Fibroblast of skin of left biceps (primary cell): ENCODE results near the gene ZMYND8.
"Not testable (repeated sequence)": the region's sequence is repeated elsewhere in the genome, so short reads cannot be mapped to it uniquely, and the experiment has no call there.

ENCODE experiments used
- DNase-seq, 2 experiments: peaks; one replicate each; pipeline ENCODE4 v3.0.0-alpha.2; 2013; ENCODE audit warnings: low read depth in 2 of 2

Gene ZMYND8

DNA sequence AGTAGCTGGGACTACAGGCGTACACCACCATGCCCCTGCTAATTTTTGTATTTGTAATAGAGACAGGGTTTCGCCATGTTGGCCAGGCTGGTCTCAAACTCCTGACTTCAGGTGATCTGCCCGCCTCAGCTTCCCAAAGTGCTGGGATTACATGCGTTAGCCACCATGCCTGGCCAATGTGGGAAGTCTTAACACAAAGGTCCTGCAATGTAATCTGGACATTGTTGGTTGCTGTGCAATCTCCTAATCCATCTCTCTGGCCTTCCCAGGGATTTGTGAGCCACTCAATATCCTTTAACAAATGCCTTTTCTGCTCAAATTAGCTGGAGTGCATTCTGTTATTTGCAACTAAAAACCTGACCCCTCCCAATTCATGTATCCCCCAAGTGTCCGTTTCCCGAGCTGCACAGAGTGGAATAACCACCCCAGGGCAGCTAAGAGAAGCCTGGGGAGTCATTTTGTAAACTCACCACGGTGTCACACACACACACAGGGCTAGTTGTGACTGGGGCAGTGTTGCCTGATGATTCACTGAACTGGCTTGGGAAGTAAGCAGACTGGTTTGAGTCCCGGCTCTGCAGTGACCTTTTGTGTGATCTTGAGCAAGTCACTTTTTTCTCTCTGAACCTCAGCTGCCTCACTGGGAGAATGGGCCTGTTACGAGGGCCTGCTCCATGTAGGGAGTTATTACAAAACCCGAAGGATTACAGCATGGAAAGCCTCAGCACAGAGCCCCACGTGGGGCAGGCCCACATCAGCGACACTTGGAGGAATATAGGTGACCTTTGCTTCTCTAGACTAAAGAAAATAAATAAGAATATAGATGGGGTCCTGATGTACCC, 152.3 kb downstream of the ZMYND8 start:
- no peak for DNase-seq

DNA sequence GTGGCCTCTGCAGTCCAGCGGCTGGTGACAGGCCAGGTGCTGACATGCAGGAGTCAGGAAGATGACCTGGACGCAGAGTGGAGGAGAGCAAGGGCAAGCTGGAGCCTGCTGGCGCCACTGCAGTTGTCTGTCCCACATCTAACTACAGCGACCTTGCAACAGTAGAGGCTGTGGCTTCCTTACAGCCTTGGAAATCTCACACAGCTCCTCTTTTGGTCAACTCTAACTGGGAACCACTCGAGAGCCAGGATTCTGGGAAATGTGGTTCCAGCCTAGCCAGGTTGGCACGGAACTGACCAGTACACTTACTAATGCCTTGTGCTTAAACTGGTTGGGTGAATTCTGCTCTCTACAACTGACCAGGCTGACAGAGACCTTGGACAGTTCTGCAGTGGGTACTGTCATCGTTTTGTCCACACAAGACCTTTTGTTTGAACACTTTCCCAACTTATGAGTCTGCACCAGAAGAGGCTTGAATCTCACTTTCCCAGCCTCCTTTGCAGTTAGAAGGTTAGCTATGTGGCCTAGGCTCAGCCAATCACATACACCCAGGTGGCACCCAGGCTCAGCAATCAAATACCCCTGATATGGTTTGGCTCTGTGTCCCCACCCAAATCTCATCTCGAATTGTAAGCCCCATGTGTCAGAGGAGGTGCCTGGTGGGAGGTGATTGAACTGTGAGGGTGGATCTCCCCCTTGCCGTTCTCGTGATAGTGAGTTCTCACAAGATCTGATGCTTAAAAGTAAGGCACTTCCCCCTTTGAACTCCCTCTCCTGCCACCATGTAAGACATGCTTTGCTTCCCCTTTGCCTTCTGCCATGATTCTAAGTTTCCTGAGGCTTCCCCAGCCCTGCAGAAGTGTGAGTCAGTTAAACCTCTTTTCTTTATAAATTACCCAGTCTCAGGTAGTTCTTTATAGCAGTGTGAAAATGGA, 153.5 kb downstream of the ZMYND8 start:
- DNase-seq, result no peak

DNA sequence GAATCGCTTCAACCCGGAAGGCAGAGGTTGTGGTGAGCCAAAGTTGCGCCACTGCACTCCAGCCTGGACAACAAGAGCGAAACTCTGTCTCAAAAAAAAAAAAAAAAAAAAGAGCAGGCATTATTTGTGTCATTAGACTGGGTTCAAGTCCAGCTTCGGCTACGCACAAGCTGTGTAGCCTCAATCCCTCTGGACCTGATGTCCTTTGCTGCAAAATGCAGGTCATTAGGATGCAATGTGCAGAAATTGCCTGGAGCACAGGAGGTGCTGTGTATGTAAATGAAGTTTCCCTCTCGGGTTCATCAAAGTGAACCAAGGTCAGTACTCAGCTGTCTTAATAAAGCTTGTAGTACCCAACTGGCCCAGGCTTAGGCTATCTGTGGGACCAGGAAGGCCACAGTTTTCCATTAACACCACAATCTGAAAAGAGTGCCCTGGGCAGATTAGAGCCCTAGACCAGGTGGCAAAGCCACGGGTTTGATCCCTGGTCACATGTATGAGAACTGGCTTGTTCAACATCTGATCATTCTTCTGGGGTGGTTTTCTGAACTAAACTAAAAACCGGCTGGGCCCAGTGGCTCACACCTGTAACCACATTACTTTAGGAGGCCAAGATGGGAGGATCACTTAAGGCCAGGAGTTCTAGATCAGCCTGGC, 155.3 kb downstream of the ZMYND8 start:
- no peak for DNase-seq

DNA sequence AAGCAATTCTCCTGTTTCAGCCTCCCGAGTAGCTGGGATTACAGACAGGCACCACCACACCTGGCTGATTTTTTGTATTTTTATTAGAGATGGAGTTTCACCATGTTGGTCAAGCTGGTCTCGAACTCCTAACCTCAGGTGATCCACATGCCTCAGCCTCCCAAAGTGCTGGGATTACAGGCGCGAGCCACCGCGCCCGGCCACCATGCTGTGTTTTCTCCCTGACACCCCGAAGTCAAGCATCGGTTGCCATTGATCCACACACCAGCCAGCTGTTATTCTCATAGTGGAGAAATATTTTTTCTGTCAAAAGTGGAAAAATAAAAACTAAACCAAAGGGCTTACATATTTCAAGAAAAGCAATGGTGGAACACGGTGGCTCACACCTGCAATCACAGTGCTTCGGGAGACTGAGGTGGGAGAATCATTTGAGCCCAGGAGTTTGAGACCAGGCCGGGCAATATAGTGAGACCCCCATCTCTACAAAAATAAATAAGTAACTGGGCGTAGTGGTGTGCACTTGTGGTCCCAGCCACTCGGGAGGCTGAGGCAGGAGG, 157.4 kb downstream of the ZMYND8 start:
- DNase-seq, result no peak

DNA sequence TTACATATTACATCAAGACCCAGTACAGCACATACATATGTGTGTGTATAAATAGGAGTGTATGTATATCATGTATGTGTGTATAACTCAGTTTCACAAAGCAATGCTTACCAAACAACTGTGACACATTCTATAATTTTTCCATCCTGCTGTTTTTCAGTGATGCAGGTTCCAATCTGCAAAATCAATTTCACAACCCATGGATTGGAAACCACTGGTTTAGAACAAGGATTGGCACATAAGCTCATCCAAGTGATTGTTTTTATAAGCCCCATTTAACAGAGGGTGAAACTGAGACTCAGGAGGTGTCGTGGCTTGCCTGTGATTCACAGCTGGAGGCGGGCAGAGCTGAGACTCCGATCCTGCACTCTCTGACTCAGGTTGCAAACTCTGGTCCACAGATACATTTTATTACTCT, 158.2 kb downstream of the ZMYND8 start:
- DNase-seq, result no peak

DNA sequence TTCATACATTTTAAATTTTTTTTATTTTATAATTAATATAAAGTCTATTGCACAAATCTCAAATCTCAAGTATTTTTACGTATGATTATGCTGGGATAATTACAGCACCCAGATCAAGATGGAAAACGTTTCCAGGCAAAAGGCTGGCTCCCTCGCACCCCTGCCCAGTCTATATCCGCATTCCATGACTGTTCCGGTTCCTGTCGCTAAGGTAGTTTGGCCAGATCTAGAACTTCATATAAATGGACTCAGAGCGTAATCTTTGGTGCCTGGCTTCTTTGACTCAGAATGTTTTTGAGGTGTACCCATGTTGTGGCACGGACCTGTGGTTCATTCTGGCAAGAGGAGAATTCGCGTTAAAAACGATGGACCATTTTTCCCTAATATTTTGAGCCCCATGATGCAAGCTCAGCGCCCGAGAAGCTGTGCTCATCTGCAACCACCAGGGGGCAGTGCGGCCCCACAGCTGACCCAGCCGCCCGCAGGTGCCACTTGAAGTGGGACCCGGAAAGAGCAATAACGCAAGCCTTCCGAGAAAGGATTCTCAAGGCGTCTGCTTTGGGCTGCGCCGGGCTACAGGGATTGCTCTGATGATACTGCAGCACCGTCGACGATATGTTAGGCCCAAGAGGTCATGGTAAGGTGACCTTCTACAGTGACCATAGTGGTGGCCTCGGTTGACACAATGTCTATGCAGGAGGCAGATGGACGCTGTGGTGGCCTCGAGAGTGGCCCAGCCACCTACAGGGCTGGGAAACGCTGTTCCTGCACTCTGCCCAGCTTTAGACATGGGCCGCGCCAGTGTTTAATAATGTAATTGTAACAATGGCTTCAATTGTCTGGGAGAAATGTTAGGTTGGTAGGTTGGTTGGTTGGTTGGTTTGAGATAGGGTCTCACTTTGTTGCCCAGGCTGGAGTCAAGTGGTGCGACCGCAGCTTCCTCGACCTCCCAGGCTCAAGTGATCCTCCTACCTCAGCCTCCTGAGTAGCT, 160.1 kb downstream of the ZMYND8 start:
- DNase-seq, result peak in 1 of 2 experiments; percentile 7

DNA sequence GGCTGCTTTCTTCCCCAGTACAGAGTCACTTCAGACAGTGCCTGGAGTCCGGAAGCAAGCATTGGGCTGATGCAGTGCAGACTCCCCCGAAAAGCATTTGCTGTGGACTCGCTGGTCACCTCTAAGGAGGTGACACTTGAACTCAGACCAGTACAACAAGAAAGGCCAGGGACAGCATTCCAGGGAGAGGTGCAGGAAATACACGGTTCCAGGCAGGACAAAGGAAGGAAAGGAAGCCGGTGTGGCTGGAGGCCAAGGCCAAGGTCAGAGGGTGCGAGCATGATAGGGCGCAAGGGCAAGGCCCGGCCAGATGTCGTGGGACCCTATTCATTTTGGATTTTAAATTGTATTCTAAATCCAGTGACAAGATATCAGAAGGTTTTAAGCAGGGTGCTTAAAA, 160.9 kb downstream of the ZMYND8 start:
- no peak for DNase-seq

DNA sequence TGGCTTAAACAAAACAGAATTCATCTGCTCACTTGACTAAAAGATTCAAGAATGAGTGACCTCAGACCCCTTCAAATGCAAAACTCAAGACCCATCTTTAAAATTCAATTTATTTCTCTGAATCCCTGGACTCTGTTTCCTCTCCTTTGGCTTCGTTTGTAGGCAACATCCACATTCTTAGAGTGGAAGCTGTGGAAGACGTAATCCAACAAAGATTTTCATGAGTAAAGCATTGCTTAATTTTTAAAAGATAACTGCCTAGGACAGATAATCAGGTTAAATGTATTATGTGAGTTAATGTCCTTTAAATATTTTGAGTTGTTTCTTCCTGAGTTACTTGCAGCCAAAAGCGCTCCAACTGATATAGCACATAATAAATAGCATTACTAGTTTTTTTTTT, 164.5 kb downstream of the ZMYND8 start:
- DNase-seq, result no peak

DNA sequence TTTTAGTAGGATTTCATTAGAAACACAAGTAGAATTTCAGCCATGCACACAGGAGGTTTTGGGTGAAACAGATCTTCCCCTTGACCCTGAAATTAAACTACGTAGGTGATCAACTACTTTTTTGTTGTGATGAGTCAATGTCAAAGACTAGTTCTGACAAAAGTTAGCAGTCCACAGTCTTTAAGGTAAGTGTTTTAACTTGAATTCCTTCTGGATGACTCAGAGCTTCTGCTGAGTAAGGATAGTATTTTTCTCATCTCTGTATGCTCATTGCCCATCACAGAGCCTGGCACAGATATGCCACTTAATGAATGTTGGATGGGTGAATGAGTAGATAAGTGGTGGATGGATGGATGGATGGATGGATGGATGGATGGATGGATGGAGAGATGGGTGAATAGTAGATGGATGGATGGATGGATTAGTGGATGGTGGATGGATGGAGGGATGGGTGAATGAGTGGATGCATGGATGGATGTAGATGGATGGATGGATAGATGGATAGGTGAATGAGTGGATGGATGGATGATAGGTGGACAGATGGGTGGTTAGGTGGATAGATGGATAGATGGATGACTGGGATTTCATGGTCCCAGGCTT, 165.3 kb downstream of the ZMYND8 start:
- no peak for DNase-seq

DNA sequence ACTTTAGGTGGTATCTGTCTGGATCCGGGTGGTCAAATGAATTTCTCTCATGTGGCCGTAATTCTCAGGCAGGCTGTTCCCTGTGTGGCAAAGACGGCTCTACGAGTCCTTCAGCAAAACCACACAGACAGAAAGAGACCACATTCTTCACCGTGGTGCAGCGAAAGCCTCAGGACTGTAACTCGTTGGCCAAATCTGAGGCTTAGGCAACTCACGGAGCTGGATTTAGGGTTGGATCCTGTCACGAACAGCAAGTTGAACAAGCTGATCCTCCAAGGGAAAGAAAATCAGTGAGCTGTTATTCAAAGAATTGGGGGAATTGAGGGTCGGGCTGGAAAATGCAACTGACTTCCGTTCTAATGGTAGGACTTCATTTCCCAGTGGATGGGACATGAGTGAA, 167.4 kb downstream of the ZMYND8 start:
- no peak for DNase-seq

DNA sequence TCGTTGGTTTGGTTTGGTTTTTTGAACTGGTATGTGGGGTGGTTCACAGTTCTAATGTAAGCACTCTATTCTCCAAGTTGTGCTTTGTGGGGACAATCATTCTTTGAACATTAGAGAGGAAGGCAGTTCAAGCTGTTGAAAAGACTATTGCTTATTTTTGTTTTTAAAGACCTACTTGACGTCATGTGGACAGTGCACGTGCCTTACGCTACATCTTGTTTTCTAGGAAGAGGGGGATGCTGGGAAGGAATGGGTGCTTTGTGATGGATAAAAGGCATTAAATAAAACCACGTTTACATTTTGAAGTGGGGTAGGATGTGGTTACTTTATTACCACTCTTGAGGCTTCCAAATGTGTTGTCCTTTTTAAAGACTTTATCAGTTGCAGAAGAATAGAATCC, 168.0 kb downstream of the ZMYND8 start:
- no peak for DNase-seq

DNA sequence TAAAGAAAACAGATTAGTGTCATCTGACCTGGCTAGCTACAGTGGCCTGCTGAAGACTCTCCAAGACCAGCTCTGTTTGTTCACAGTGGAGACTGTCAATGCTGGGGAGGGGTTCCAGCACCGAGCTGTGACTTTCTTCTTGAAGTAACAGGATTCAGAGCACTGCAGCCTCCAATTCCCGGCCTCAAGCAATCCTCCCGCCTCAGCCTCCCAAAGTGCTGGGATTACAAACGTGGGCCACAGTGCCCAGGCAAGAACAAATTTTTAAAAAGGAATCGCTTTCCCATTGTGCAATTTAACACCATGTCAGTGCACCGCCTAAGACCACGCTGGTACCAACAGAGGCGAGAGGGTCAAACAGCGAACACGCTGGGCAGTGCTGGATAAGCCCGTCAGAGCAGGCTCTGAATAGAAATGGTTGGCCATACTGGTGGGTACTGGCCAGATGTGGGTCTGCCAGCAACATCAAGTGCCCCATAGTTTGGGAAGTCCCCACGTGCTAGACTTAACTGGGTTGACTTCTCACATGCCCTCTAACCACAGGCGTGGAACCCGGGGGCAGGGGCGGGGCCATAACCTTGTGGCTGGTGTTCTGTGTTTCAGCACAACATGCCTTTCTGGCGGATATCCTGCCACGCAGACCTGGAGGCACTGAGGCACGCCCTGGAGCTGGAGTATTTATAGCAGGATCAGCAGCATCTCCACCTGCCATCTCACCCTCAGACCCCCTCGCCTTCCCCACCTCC, 168.9 kb downstream of the ZMYND8 start:
- no peak for DNase-seq

DNA sequence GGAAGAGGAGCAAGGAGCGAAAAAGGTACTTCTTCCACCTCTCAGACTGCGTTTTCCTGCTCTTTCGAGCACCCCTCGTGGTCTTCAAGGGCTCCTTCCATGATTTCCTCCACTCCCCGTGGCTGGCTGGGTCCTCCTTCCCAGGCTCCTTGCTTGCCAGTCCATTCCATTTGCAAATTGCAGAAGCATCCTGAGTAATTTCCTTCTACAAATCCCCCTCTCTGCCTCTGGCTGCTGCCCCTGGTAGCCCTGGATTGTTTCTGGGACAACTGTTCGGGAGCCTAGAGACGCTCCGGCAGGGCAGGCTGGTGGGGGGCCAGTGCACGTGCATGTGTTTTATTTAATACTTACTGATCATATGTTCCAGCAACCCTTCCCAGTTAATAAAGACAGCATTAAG, 173.1 kb downstream of the ZMYND8 start:
- DNase-seq, result no peak

DNA sequence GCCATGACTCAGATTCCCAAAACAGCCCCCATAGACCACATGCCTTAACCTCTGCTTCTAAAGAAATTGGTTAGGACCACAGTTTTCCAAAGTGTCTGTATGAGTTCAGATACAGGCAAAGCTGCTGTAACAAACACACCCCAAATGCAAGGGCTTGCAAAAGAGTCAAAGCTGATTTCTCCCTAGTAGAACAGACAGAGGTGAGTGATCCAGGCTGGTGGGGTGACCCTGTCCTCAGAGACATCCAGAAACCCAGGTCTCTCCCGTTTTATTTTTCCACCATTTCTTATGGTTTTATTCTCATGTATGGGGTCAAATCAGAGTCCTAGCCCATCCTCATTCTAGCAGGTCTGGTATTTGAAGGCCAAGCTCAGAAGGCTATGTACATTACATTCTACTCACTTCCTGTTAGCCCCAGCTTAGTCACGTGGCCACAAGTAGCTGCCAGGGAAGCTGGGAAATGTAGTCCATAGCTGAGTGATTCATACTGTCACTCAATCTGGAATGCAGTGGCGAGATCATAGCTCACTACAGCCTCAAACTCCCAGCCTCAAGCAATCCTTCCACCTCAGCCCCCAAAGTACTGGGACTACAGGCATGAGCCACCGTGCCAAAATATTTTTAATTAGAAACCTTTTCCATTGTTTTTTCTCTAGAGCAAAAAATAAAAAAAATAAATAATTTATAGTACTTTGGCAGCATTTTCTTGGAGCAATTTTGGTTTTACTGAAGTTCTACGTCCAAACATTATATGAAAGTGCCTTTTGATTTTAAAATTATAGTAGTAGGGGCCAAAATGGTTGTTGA, 175.2 kb downstream of the ZMYND8 start:
- peak; percentile 51 to 52 for DNase-seq

DNA sequence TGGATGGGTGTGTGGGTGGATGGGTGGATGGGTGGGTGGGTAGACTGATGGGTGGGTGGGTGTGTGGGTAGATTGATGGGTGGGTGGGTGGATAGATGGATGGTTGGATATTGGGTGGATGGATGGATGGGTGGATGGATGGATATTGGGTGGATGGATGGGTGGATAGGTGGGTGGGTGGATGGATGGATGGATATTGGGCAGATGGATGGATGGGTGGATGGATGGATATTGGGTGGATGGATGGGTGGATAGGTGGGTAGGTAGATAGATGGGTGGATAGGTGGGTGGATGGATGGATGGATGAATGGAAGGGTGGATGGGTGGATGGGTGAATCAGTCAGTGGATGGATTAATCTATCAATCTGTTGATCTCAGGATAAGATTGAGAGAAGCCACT, 177.2 kb downstream of the ZMYND8 start:
- DNase-seq, result no peak

DNA sequence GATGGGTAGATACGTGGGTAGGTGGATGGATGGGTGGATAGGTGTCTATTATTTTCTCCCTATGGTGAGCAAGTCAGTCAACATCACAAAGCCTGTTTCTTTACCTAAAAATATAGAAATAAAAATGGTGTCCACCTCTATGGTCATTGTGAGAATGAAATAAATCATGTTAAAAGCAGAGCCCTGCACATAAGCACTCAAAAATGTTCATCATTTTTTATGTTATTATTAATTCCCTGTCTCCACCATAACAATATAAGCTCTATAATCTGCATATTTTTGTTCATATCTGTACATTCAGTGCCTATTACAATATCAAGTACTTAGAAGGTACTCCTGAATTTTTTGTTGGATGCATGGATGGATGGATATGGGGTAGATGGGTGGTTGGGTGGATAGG, 177.6 kb downstream of the ZMYND8 start:
- no peak for DNase-seq

DNA sequence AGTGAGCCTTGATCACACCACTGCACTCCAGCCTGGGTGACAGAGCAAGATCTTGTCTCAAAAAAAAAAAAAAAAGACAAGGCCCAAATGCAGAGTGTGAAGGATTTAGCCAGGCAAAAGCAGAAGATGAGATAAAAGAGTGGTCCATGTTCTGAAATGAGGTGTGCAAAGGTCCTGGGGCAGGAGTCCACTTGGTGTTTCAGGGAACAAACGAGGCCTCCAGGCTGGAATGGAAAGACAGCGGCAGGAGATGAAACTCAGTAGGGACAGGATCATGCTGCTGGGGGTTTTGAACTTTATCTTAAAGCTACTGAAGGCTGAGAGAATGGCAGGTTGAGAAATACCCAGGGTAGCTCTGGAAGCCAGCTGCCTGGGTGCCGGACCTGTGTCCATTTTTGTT, 178.2 kb downstream of the ZMYND8 start:
- no peak for DNase-seq

DNA sequence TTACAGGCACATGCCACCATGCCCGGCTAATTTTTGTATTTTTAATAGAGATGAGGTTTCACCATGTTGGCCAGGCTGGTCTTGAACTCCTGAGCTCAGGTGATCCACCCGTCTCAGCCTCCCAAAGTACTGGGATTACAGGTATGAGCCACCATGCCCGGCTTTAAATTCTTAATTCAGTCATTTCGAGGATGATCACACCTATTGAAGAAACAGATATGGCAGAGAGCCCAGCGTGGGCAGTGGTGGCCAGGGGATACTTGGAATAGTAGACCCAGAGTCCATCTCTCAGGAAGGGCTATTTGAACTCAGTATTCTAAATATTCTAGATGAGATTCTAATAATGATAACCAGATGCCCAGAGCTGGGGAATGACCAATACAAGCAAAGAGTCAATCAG, 180.3 kb downstream of the ZMYND8 start:
- DNase-seq, result not testable (repeated sequence)

DNA sequence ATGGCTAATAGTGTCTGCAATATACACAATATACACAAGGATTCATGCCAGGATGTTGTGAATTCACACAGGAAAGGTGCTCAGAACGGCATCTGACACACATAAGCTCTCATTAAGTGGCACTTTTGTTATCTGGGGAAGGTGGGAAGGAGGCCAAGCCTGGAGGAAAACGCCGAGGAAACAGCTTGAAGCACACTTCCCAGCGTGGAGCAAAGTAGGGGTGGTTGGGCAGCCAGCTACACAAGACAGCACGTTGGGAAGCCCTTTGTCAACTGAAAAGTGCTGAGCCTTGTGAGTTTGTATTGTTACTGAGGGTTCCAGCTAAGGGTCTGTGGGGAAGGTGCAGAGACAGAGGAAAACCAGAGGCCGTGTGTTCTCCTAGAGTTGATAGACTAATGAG, 181.0 kb downstream of the ZMYND8 start:
- no peak for DNase-seq
